ENCODE results near the gene ALPP.

DNA sequence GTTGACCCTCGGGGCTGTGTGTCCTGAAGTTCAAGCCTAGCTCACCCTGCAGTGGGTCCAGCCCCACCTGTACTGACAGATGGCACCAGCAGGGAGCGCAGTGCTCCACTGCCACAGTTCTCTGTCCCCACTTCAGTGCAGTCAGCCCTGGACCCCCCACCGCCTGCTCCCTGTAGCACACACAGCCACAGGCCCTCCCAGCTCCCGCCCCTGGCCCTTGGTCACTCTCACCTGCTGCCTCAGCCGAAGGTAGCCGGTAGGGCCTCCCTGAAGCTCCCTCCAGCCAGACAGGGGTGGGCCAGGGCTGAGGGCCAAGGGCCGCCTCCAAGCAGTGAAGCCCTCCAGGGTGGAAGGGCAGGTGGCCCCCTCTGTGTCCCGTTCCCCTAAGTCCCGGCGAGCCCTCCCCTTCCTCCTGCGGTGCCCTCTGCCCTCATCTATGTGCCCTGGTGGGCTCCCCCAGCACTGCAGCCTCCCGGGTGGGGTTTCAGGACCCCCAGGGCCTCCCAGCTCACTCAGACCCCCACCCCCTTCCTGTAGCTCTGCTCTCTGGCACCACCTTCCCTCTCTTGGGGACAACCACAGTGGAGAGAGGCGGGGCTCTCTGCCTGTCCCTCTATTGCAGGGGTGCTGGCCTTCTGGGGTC lies 10.8 kb upstream of the ALPP start:
- TF ChIP-seq, protein P1, sequence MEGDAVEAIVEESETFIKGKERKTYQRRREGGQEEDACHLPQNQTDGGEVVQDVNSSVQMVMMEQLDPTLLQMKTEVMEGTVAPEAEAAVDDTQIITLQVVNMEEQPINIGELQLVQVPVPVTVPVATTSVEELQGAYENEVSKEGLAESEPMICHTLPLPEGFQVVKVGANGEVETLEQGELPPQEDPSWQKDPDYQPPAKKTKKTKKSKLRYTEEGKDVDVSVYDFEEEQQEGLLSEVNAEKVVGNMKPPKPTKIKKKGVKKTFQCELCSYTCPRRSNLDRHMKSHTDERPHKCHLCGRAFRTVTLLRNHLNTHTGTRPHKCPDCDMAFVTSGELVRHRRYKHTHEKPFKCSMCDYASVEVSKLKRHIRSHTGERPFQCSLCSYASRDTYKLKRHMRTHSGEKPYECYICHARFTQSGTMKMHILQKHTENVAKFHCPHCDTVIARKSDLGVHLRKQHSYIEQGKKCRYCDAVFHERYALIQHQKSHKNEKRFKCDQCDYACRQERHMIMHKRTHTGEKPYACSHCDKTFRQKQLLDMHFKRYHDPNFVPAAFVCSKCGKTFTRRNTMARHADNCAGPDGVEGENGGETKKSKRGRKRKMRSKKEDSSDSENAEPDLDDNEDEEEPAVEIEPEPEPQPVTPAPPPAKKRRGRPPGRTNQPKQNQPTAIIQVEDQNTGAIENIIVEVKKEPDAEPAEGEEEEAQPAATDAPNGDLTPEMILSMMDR (IDR thresholded peaks at IDR 0.05; ENCODE audit: insufficient read depth, low read length) = no peak
- TF ChIP-seq POLR2AphosphoS5 (IDR thresholded peaks at IDR 0.05; ENCODE audit: low read depth) = no peak
- TF ChIP-seq, protein P2, sequence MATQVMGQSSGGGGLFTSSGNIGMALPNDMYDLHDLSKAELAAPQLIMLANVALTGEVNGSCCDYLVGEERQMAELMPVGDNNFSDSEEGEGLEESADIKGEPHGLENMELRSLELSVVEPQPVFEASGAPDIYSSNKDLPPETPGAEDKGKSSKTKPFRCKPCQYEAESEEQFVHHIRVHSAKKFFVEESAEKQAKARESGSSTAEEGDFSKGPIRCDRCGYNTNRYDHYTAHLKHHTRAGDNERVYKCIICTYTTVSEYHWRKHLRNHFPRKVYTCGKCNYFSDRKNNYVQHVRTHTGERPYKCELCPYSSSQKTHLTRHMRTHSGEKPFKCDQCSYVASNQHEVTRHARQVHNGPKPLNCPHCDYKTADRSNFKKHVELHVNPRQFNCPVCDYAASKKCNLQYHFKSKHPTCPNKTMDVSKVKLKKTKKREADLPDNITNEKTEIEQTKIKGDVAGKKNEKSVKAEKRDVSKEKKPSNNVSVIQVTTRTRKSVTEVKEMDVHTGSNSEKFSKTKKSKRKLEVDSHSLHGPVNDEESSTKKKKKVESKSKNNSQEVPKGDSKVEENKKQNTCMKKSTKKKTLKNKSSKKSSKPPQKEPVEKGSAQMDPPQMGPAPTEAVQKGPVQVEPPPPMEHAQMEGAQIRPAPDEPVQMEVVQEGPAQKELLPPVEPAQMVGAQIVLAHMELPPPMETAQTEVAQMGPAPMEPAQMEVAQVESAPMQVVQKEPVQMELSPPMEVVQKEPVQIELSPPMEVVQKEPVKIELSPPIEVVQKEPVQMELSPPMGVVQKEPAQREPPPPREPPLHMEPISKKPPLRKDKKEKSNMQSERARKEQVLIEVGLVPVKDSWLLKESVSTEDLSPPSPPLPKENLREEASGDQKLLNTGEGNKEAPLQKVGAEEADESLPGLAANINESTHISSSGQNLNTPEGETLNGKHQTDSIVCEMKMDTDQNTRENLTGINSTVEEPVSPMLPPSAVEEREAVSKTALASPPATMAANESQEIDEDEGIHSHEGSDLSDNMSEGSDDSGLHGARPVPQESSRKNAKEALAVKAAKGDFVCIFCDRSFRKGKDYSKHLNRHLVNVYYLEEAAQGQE (IDR thresholded peaks at IDR 0.05; ENCODE audit: insufficient replicate concordance, low read depth) = no peak
- no peak for TF ChIP-seq GABPA (IDR thresholded peaks at IDR 0.05; ENCODE audit: low read depth)

Measured in HL-60 (cell line).